Panc1 (cell line): ENCODE measurements around the gene SPEG.

Experiments used
- POLR2AphosphoS5 ChIP-seq: IDR thresholded peaks from 2 replicates; pipeline ENCODE4 v1.6.1; 2012; ENCODE audit warnings: mild to moderate bottlenecking, low read depth, low read length, moderate library complexity
- REST ChIP-seq, 2 experiments: IDR thresholded peaks; 2 replicates each; pipeline ENCODE4 v1.6.1; 2011 to 2012; ENCODE audit warnings: low read depth in 2 of 2, control low read depth in 1 of 2, low read length in 1 of 2, mild to moderate bottlenecking in 1 of 2, moderate library complexity in 1 of 2; ENCODE audit not compliant: insufficient read depth in 1 of 2
- SIN3A ChIP-seq: IDR thresholded peaks from 2 replicates; pipeline ENCODE4 v1.6.1; 2012; ENCODE audit warnings: low read depth, mild to moderate bottlenecking, low read length, moderate library complexity, borderline replicate concordance; ENCODE audit not compliant: insufficient read depth
- TF ChIP-seq, protein P1 (sequence below): fragments of 450-650 bp; IDR thresholded peaks from 2 replicates; pipeline ENCODE4 v1.5.1; 2017; ENCODE audit warnings: mild to moderate bottlenecking

DNA sequence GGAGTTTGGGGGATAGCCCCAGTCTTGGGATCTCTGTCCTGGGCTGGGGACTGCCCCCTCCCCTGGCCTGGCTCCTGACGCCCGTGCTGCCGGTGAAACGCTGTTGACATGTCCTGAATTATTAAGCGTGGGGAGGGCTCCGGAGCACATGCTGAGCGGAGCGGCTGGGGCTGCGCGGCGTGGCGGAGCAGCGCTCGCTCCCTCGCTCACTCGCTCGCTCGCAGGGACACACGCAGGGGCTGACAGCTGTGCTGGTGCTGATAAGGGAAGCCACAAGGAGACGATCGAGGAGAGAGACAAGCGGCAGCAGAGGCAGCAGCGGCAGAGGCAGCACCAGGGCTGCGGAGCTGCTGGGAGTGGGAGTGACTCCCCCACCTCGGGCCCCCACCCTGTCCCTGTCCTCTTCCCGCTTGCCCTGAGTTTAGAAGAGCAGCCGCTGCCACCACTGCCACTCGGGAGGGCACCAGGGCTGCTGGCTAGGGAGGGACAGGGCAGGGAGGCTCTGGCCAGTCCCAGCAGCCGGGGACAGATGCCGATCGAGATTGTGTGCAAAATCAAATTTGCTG, 79.6 kb downstream of the SPEG start, which contains the start of gene ASIC4:
- TF ChIP-seq, protein P1, sequence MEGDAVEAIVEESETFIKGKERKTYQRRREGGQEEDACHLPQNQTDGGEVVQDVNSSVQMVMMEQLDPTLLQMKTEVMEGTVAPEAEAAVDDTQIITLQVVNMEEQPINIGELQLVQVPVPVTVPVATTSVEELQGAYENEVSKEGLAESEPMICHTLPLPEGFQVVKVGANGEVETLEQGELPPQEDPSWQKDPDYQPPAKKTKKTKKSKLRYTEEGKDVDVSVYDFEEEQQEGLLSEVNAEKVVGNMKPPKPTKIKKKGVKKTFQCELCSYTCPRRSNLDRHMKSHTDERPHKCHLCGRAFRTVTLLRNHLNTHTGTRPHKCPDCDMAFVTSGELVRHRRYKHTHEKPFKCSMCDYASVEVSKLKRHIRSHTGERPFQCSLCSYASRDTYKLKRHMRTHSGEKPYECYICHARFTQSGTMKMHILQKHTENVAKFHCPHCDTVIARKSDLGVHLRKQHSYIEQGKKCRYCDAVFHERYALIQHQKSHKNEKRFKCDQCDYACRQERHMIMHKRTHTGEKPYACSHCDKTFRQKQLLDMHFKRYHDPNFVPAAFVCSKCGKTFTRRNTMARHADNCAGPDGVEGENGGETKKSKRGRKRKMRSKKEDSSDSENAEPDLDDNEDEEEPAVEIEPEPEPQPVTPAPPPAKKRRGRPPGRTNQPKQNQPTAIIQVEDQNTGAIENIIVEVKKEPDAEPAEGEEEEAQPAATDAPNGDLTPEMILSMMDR: no peak
- TF ChIP-seq SIN3A: no peak
- TF ChIP-seq POLR2AphosphoS5: no peak
- TF ChIP-seq REST (IDR thresholded peaks at IDR 0.05; ENCODE audit: insufficient read depth in 1 of 2, low read depth in 2 of 2, low read length in 1 of 2): no peak
